HG02885 (cell line): ENCODE results near the gene PBX4.
A peak's percentile ranks its signal among the peaks of the same experiment; 100 is the strongest.

Experiments used
- ATAC-seq: cut with Tn5 transposase; IDR thresholded peaks from one replicate; pipeline ENCODE4 v1.9.1; 2021; ENCODE audit warnings: mild to moderate bottlenecking; ENCODE audit not compliant: unreplicated experiment, poor library complexity

Gene PBX4

GRCh38 chr19:19649580-19649995 is 31.1 kb upstream of the PBX4 start:
- ATAC-seq, result no peak

GRCh38 chr19:19649155-19649554 is 30.7 kb upstream of the PBX4 start:
- no peak for ATAC-seq

GRCh38 chr19:19647037-19647835 is 28.7 kb upstream of the PBX4 start:
- no peak for ATAC-seq

- no peak for ATAC-seq
These were observed 26.9 kb upstream of the PBX4 start for GRCh38 chr19:19645233-19645870.

- ATAC-seq, result no peak
These were observed 25.5 kb upstream of the PBX4 start for GRCh38 chr19:19644054-19644388.

- ATAC-seq, result peak; percentile 79
These were observed 24.9 kb upstream of the PBX4 start, which contains the start of gene GMIP for GRCh38 chr19:19643158-19644053. Gene GMIP (minus strand): TSS chr19:19643657. CDS start chr19:19643529, 128 bp downstream.

- ATAC-seq, result peak; percentile 35
These were observed 24.1 kb upstream of the PBX4 start for GRCh38 chr19:19642506-19643157.

- ATAC-seq, result no peak
These were observed 19.2 kb upstream of the PBX4 start for GRCh38 chr19:19637523-19638251.

- no peak for ATAC-seq
These were observed 18.7 kb upstream of the PBX4 start for GRCh38 chr19:19637186-19637522.

GRCh38 chr19:19636573-19637185 is 18.2 kb upstream of the PBX4 start:
- no peak for ATAC-seq

- no peak for ATAC-seq
These were observed 16.8 kb upstream of the PBX4 start for GRCh38 chr19:19635313-19635702.

GRCh38 chr19:19634516-19635312 is 16.2 kb upstream of the PBX4 start:
- ATAC-seq, result no peak

- ATAC-seq, result no peak
These were observed 15.4 kb upstream of the PBX4 start for GRCh38 chr19:19633711-19634515.

GRCh38 chr19:19632661-19633060 is 14.2 kb upstream of the PBX4 start:
- ATAC-seq, result no peak

GRCh38 chr19:19631346-19631745 is 12.9 kb upstream of the PBX4 start:
- no peak for ATAC-seq

- ATAC-seq, result no peak
These were observed 11.9 kb upstream of the PBX4 start for GRCh38 chr19:19630426-19630825.

- ATAC-seq, result no peak
These were observed 11.6 kb upstream of the PBX4 start for GRCh38 chr19:19630062-19630414.
